ENCODE data around the gene DUS4L.
A peak's percentile ranks its signal among the peaks of the same experiment; 100 is the strongest.

DUS4L gene

GRCh38 chr7:107563775-107564552 is at the start of gene DUS4L, which contains the start of gene COG5:
Gene DUS4L (plus strand): TSS chr7:107563971. CDS start chr7:107567071, 3,100 bp downstream.
Gene COG5 (minus strand): TSS chr7:107563920. CDS start chr7:107563896, 24 bp downstream.
- DNase-seq, result peak; percentile 84

- DNase-seq, result no peak
These were observed 37.1 kb upstream of the DUS4L start for GRCh38 chr7:107526672-107527071.

GRCh38 chr7:107527196-107527595 is 36.6 kb upstream of the DUS4L start:
- no peak for DNase-seq

- DNase-seq, result no peak
These were observed 35.3 kb upstream of the DUS4L start for GRCh38 chr7:107528461-107528860.

GRCh38 chr7:107530751-107531150 is 33.0 kb upstream of the DUS4L start:
- DNase-seq, result no peak

- DNase-seq, result no peak
These were observed 29.6 kb upstream of the DUS4L start for GRCh38 chr7:107534139-107534538.

- peak; percentile 35 for DNase-seq
These were observed 26.5 kb upstream of the DUS4L start for GRCh38 chr7:107537228-107537627.

GRCh38 chr7:107538001-107538400 is 25.8 kb upstream of the DUS4L start:
- peak; percentile 99 for DNase-seq

GRCh38 chr7:107543338-107543993 is 20.3 kb upstream of the DUS4L start:
- DNase-seq, result no peak

GRCh38 chr7:107544848-107545591 is 18.8 kb upstream of the DUS4L start:
- no peak for DNase-seq

- no peak for DNase-seq
These were observed 11.8 kb upstream of the DUS4L start for GRCh38 chr7:107551936-107552335.

- DNase-seq, result no peak
These were observed 7.9 kb upstream of the DUS4L start for GRCh38 chr7:107555893-107556292.

GRCh38 chr7:107559864-107560263 is 3.9 kb upstream of the DUS4L start:
- no peak for DNase-seq

GRCh38 chr7:107560898-107561516 is 2.8 kb upstream of the DUS4L start:
- no peak for DNase-seq

- DNase-seq, result peak; percentile 64
These were observed 543 bp upstream of the DUS4L start for GRCh38 chr7:107563081-107563774.

GRCh38 chr7:107564553-107565298 is 955 bp downstream of the DUS4L start:
- no peak for DNase-seq

- DNase-seq, result no peak
These were observed 6.5 kb downstream of the DUS4L start for GRCh38 chr7:107570298-107570697.

GRCh38 chr7:107573537-107573936 is 9.8 kb downstream of the DUS4L start:
- no peak for DNase-seq

- no peak for DNase-seq
These were observed 15.7 kb downstream of the DUS4L start for GRCh38 chr7:107579554-107579884.

GRCh38 chr7:107579885-107580715 is 16.3 kb downstream of the DUS4L start, which contains the start of gene BCAP29:
Gene BCAP29 (plus strand): TSS chr7:107580246. CDS start chr7:107580773, 527 bp downstream.
- peak; percentile 78 for DNase-seq

Measured in NCI-H146 (cell line).